SK-N-SH (cell line): ENCODE results near the gene CTCFL. TPM values are rescaled to one million over a fixed set of nuclear protein-coding genes. Genes with fewer than 3 reads are reported as not detected.

Experiments used
- CTCF ChIA-PET: fragments of 300-600, 350-600 bp; formaldehyde crosslinking; extraction: SDS; loops from one replicate; lab custom pipeline; 2021; lab: Yijun Ruan, JAX
- POLR2A ChIA-PET: fragments of 350-600 bp; sonication (Branson Sonifier 250); formaldehyde crosslinking; extraction: SDS; loops from one replicate; lab custom pipeline; 2020; ENCODE audit warnings: antibody characterized with exemption, inconsistent platforms; lab: Yijun Ruan, JAX
- DNase-seq: peaks from one replicate; pipeline ENCODE4 v3.0.0; 2012
- H2AFZ ChIP-seq: fragments of 200-600 bp; sonication (generic); 2 replicates; pipeline ENCODE4 v1.8.1; 2016; ENCODE audit warnings: antibody characterized with exemption, mild to moderate bottlenecking, low read depth
- H3F3A ChIP-seq: fragments of 200-600 bp; sonication (generic); replicated peaks from 2 replicates; pipeline ENCODE3; 2016; ENCODE audit warnings: antibody characterized with exemption, mild to moderate bottlenecking; ENCODE audit not compliant: insufficient read depth
- H3K27ac ChIP-seq, 2 experiments: fragments of 200-500 bp in 1 of 2; fragments of 200-600 bp in 1 of 2; sonication (Bioruptor generic) in 1 of 2; sonication (generic), shearing (Covaris generic) in 1 of 2; 2 replicates each; pipeline versions ENCODE4 v1.5.1 to v1.6.1; 2014 to 2016; ENCODE audit warnings: low read depth in 2 of 2, inconsistent platforms in 1 of 2, low read length in 1 of 2, mild to moderate bottlenecking in 1 of 2, mixed read lengths in 1 of 2
- H3K27me3 ChIP-seq: fragments of 200-600 bp; sonication (generic), shearing (Covaris generic); 2 replicates; pipeline ENCODE4 v1.6.1; 2016; ENCODE audit warnings: mixed run types; ENCODE audit not compliant: insufficient read depth
- H3K36me3 ChIP-seq, 2 experiments: fragments of 200-500 bp in 1 of 2; fragments of 200-600 bp in 1 of 2; sonication (Bioruptor generic) in 1 of 2; sonication (generic) in 1 of 2; replicated peaks in 1 of 2; 2 replicates each; pipeline versions ENCODE3 to v1.5.1; 2014 to 2016; ENCODE audit warnings: low read length in 1 of 2, mild to moderate bottlenecking in 1 of 2; ENCODE audit not compliant: insufficient read depth in 2 of 2, control insufficient read depth in 1 of 2
- H3K4me1 ChIP-seq, 2 experiments: fragments of 200-500 bp in 1 of 2; fragments of 200-600 bp in 1 of 2; sonication (Bioruptor generic) in 1 of 2; sonication (generic), shearing (Covaris generic) in 1 of 2; 2 replicates each; pipeline versions ENCODE4 v1.5.1 to v1.6.1; 2014 to 2016; ENCODE audit warnings: low read depth in 1 of 2, low read length in 1 of 2, mixed run types in 1 of 2; ENCODE audit not compliant: insufficient read depth in 2 of 2, control insufficient read depth in 1 of 2
- H3K4me2 ChIP-seq: fragments of 200-600 bp; sonication (generic), shearing (Covaris generic); 2 replicates; pipeline ENCODE4 v1.6.1; 2017; ENCODE audit warnings: mixed run types
- H3K4me3 ChIP-seq, 2 experiments: fragments of 200-500 bp in 1 of 2; fragments of 200-600 bp in 1 of 2; sonication (Bioruptor generic) in 1 of 2; sonication (generic), shearing (Covaris generic) in 1 of 2; 2 replicates each; pipeline versions ENCODE4 v1.5.1 to v1.8.1; 2014 to 2016; ENCODE audit warnings: low read depth in 2 of 2, inconsistent platforms in 1 of 2, low read length in 1 of 2, mild to moderate bottlenecking in 1 of 2, mixed read lengths in 1 of 2, moderate library complexity in 1 of 2
- H3K79me2 ChIP-seq: fragments of 200-600 bp; sonication (generic); 2 replicates; pipeline ENCODE4 v1.8.1; 2017; ENCODE audit warnings: mild to moderate bottlenecking; ENCODE audit not compliant: insufficient read depth
- H3K9ac ChIP-seq: fragments of 200-600 bp; sonication (generic); 2 replicates; pipeline ENCODE4 v1.6.1; 2017; ENCODE audit warnings: mixed run types
- H3K9me2 ChIP-seq: fragments of 200-600 bp; sonication (generic); 2 replicates; pipeline ENCODE4 v1.6.1; 2017; ENCODE audit warnings: mixed run types
- H3K9me3 ChIP-seq: fragments of 200-600 bp; sonication (generic); 2 replicates; pipeline ENCODE4 v1.6.1; 2017; ENCODE audit warnings: mixed run types, mild to moderate bottlenecking, moderate library complexity
- H4K20me1 ChIP-seq: fragments of 200-600 bp; sonication (generic); 2 replicates; pipeline ENCODE4 v1.6.1; 2017; ENCODE audit warnings: mild to moderate bottlenecking, mixed run types; ENCODE audit not compliant: insufficient read depth
- CHD2 ChIP-seq: fragments of 150-350 bp; IDR thresholded peaks from 2 replicates; pipeline ENCODE4 v1.6.1; 2018; ENCODE audit warnings: low read length; ENCODE audit not compliant: partially characterized antibody
- ELF1 ChIP-seq: IDR thresholded peaks from 2 replicates; pipeline ENCODE4 v1.4.0; 2012
- EP300 ChIP-seq, 2 experiments: IDR thresholded peaks; 2 replicates each; pipeline versions ENCODE4 v1.4.0 to v1.6.1; 2012; ENCODE audit warnings: borderline replicate concordance in 1 of 2, low read depth in 1 of 2, low read length in 1 of 2
- EZH2phosphoT487 ChIP-seq: fragments of 200-600 bp; sonication (generic); IDR thresholded peaks from 2 replicates; pipeline ENCODE4 v1.6.1; 2017; ENCODE audit warnings: low read depth, mixed run types, mild to moderate bottlenecking, antibody characterized with exemption, moderate library complexity, borderline replicate concordance
- FOSL2 ChIP-seq: IDR thresholded peaks from 2 replicates; pipeline ENCODE4 v1.4.0; 2012; ENCODE audit warnings: low read depth, mild to moderate bottlenecking, moderate library complexity, borderline replicate concordance
- FOXJ3 ChIP-seq: sonication (generic); formaldehyde crosslinking; IDR thresholded peaks from 2 replicates; pipeline ENCODE4 v1.5.1; 2020; ENCODE audit warnings: mild to moderate bottlenecking, missing genetic modification reagents
- FOXM1 ChIP-seq: IDR thresholded peaks from 2 replicates; pipeline ENCODE4 v1.4.0; 2012; ENCODE audit warnings: low read depth, mild to moderate bottlenecking
- GABPA ChIP-seq: IDR thresholded peaks from 2 replicates; pipeline ENCODE4 v1.4.0; 2012; ENCODE audit warnings: low read depth, mild to moderate bottlenecking
- MEF2A ChIP-seq: IDR thresholded peaks from 2 replicates; pipeline ENCODE4 v1.4.0; 2012; ENCODE audit warnings: low read depth, borderline replicate concordance
- MXI1 ChIP-seq: IDR thresholded peaks from 2 replicates; pipeline ENCODE4 v1.6.1; 2012; ENCODE audit warnings: mild to moderate bottlenecking, low read depth, low read length, improper control_type of control experiment
- NFIC ChIP-seq: IDR thresholded peaks from 2 replicates; pipeline ENCODE4 v1.4.0; 2012; ENCODE audit warnings: borderline replicate concordance
- NRF1 ChIP-seq: IDR thresholded peaks from 2 replicates; pipeline ENCODE4 v1.6.1; 2012; ENCODE audit warnings: low read depth, mild to moderate bottlenecking, low read length
- POLR2AphosphoS5 ChIP-seq: IDR thresholded peaks from 2 replicates; pipeline ENCODE4 v1.6.1; 2012; ENCODE audit warnings: low read depth, low read length
- RAD21 ChIP-seq: IDR thresholded peaks from 2 replicates; pipeline ENCODE4 v1.6.1; 2012; ENCODE audit warnings: mild to moderate bottlenecking, low read length
- RFX5 ChIP-seq: IDR thresholded peaks from 2 replicates; pipeline ENCODE4 v1.6.1; 2012; ENCODE audit warnings: mild to moderate bottlenecking, improper control_type of control experiment, low read length
- SIN3A ChIP-seq: IDR thresholded peaks from 2 replicates; pipeline ENCODE4 v1.6.1; 2012; ENCODE audit warnings: low read depth, mild to moderate bottlenecking, low read length, moderate library complexity, borderline replicate concordance
- SMC3 ChIP-seq: IDR thresholded peaks from 2 replicates; pipeline ENCODE4 v1.6.1; 2012; ENCODE audit warnings: low read depth, low read length, improper control_type of control experiment
- TAF1 ChIP-seq: IDR thresholded peaks from 2 replicates; pipeline ENCODE4 v1.6.1; 2012; ENCODE audit warnings: low read depth, mild to moderate bottlenecking, low read length, moderate library complexity, borderline replicate concordance
- TCF12 ChIP-seq: IDR thresholded peaks from 2 replicates; pipeline ENCODE4 v1.4.0; 2012
- TEAD4 ChIP-seq: IDR thresholded peaks from 2 replicates; pipeline ENCODE4 v1.4.0; 2012; ENCODE audit warnings: mild to moderate bottlenecking, borderline replicate concordance; ENCODE audit not compliant: insufficient read depth
- YY1 ChIP-seq: IDR thresholded peaks from 2 replicates; pipeline ENCODE4 v1.4.0; 2012; ENCODE audit warnings: low read depth, mild to moderate bottlenecking
- WGBS: methylation state at CpG from one replicate; pipeline ENCODE4 v1.1.6; 2017; ENCODE audit warnings: low lambda C conversion rate; 5-methylcytosine and 5-hydroxymethylcytosine counted together
- polyA plus RNA-seq, 3 experiments: library from polyadenylated mRNA; depleted of rRNA; stranded (reverse); fragments of >200 nt; gene quantifications; 2 replicates each; pipeline ENCODE4 v1.2.3, GENCODE V29; 2012
- TF ChIP-seq, protein P1 (sequence below): fragments of 150-350 bp; IDR thresholded peaks from 2 replicates; pipeline ENCODE4 v1.6.1; 2016; ENCODE audit warnings: mild to moderate bottlenecking, low read depth, low read length
- TF ChIP-seq, protein P2 (sequence below): IDR thresholded peaks from 2 replicates; pipeline ENCODE4 v1.4.0; 2012; ENCODE audit warnings: low read depth, borderline replicate concordance
- TF ChIP-seq, protein P3 (sequence below): IDR thresholded peaks from 2 replicates; pipeline ENCODE4 v1.4.0; 2012; ENCODE audit warnings: low read depth, borderline replicate concordance

CTCFL gene
- polyA plus RNA-seq, 1 of the 3 experiments (the other 2 are of a cell fraction), result not detected

DNA sequence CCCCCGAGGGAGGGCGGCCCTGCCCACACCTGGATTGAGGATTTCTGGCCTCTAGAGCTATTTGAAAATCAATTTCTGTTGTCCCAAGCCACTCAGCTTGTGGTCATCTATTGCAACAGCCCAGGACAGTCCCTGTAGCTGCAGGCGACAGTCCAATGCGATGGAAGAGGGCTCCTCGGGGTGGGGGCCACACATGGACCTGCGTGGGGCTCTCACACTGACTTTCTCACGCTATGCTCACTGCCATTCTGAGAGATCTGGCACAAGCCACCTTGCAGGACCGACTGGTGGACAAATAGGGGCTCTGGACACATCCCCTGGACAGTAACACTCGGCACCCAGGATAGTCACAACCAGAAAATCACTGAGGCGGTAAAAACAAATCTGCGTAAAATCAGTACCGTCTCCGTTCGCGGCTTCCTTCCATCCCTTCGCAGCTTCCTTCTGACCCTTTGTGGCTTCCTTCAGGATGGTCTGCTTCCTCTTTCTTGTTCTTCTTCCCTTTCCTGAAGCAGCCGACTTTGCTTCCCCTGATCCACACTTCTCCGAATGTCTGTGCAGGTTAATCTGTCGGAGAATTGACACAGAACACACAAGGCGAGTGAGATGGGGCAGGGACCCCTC lies 21.8 kb downstream of the CTCFL start:
- TF ChIP-seq, protein P1, sequence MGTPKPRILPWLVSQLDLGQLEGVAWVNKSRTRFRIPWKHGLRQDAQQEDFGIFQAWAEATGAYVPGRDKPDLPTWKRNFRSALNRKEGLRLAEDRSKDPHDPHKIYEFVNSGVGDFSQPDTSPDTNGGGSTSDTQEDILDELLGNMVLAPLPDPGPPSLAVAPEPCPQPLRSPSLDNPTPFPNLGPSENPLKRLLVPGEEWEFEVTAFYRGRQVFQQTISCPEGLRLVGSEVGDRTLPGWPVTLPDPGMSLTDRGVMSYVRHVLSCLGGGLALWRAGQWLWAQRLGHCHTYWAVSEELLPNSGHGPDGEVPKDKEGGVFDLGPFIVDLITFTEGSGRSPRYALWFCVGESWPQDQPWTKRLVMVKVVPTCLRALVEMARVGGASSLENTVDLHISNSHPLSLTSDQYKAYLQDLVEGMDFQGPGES, result no peak
- TF ChIP-seq FOXM1, result no peak
- TF ChIP-seq TAF1, result no peak
- TF ChIP-seq POLR2AphosphoS5, result no peak
- TF ChIP-seq RFX5, result no peak
- no peak for TF ChIP-seq MEF2A
- TF ChIP-seq SMC3, result no peak
- TF ChIP-seq EP300 (IDR thresholded peaks at IDR 0.05; ENCODE audit: borderline replicate concordance in 1 of 2, low read depth in 1 of 2, low read length in 1 of 2), result no peak
- TF ChIP-seq YY1, result no peak
- TF ChIP-seq TEAD4, result no peak
- no peak for TF ChIP-seq NFIC
- no peak for TF ChIP-seq SIN3A
- no peak for TF ChIP-seq NRF1
- TF ChIP-seq EZH2phosphoT487, result no peak
- TF ChIP-seq, protein P2, sequence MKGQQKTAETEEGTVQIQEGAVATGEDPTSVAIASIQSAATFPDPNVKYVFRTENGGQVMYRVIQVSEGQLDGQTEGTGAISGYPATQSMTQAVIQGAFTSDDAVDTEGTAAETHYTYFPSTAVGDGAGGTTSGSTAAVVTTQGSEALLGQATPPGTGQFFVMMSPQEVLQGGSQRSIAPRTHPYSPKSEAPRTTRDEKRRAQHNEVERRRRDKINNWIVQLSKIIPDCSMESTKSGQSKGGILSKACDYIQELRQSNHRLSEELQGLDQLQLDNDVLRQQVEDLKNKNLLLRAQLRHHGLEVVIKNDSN, result no peak
- no peak for TF ChIP-seq CHD2
- no peak overlapping the region for H3K9ac ChIP-seq
- no peaks in the 10 kb centered on the region for H3K9me3 ChIP-seq
- no peaks in the 10 kb centered on the region for H3K27me3 ChIP-seq
- H3K27ac ChIP-seq, result no peak overlapping the region
- H3K4me2 ChIP-seq, result no peak overlapping the region
- WGBS, result 81% methylated on average over 18 of the region's 20 CpGs
- H3K79me2 ChIP-seq, result no peaks in the 10 kb centered on the region
- H3K36me3 ChIP-seq, result no peaks in the 10 kb centered on the region
- no peaks in the 10 kb centered on the region for H3F3A ChIP-seq
- CTCF ChIA-PET, result interaction anchor here (0.6 to 20.9 kb wide), 7 partner anchors 11 to 707 kb away, joined by 3 to 403 read pairs (median 5); no protein-coding TSS in a partner anchor
- H3K9me2 ChIP-seq, result no peaks in the 10 kb centered on the region
- DNase-seq, result no peak
- H2AFZ ChIP-seq, result no peak overlapping the region
- POLR2A ChIA-PET, result no interaction called here
- H4K20me1 ChIP-seq, result no peaks in the 10 kb centered on the region
- H3K4me1 ChIP-seq, result peaks cover 0 to 2% of the 10 kb centered on the region in 2 experiments; a peak in 1 of 4 replicates
- no peak overlapping the region for H3K4me3 ChIP-seq

DNA sequence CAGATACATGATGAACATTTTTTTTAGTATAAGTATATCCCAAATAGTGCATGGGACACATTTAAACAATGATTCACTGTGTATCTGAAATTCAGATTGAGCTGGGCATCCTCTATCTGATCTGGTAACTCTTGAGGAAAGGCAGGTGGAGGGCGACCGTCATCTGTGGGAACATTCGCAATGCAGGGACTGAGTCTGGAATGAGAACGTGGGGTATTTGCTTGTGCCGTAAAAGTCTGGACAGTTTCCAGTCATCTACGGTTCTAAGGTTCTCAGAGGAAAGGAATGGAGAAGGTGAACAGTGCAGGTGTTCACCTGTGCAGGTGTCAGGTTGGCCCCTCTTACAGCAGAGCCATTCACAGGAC lies 22.6 kb downstream of the CTCFL start:
- WGBS, result 75% methylated on average over 6 of the region's 6 CpGs
- no peaks in the 10 kb centered on the region for H3K27me3 ChIP-seq
- no peak overlapping the region for H3K4me3 ChIP-seq
- H3K9me3 ChIP-seq, result no peaks in the 10 kb centered on the region
- no peaks in the 10 kb centered on the region for H3K36me3 ChIP-seq
- H4K20me1 ChIP-seq, result no peaks in the 10 kb centered on the region
- no peak overlapping the region for H3K4me2 ChIP-seq
- CTCF ChIA-PET, result interaction anchor here (0.7 to 1.8 kb wide), 9 partner anchors 11 to 708 kb away, joined by 3 to 12 read pairs (median 5); no protein-coding TSS in a partner anchor
- no peaks in the 10 kb centered on the region for H3F3A ChIP-seq
- no peak overlapping the region for H3K9ac ChIP-seq
- H2AFZ ChIP-seq, result no peak overlapping the region
- no peak overlapping the region for H3K27ac ChIP-seq
- H3K79me2 ChIP-seq, result no peaks in the 10 kb centered on the region
- no peaks in the 10 kb centered on the region for H3K9me2 ChIP-seq
- DNase-seq, result no peak
- POLR2A ChIA-PET, result no interaction called here
- peaks cover 0 to 2% of the 10 kb centered on the region in 2 experiments; a peak in 1 of 4 replicates for H3K4me1 ChIP-seq
- TF ChIP-seq GABPA, result no peak
- no peak for TF ChIP-seq TCF12
- TF ChIP-seq MXI1, result no peak
- TF ChIP-seq YY1, result no peak
- TF ChIP-seq, protein P3, sequence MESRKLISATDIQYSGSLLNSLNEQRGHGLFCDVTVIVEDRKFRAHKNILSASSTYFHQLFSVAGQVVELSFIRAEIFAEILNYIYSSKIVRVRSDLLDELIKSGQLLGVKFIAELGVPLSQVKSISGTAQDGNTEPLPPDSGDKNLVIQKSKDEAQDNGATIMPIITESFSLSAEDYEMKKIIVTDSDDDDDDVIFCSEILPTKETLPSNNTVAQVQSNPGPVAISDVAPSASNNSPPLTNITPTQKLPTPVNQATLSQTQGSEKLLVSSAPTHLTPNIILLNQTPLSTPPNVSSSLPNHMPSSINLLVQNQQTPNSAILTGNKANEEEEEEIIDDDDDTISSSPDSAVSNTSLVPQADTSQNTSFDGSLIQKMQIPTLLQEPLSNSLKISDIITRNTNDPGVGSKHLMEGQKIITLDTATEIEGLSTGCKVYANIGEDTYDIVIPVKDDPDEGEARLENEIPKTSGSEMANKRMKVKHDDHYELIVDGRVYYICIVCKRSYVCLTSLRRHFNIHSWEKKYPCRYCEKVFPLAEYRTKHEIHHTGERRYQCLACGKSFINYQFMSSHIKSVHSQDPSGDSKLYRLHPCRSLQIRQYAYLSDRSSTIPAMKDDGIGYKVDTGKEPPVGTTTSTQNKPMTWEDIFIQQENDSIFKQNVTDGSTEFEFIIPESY, result no peak
- no peak for TF ChIP-seq SMC3
- no peak for TF ChIP-seq RAD21
- TF ChIP-seq EP300 (IDR thresholded peaks at IDR 0.05; ENCODE audit: borderline replicate concordance in 1 of 2, low read depth in 1 of 2, low read length in 1 of 2), result no peak
- TF ChIP-seq FOSL2, result no peak
- no peak for TF ChIP-seq TEAD4
- TF ChIP-seq, protein P1, result no peak
- no peak for TF ChIP-seq POLR2AphosphoS5
- no peak for TF ChIP-seq ELF1
- TF ChIP-seq FOXJ3 (CRISPR knock-in tag), result no peak
